Heart left ventricle (tissue), 13 donors: Measurements from ENCODE around the gene INPP5D.

Experiments
- CTCF ChIP-seq, 12 donors: fragments of 200-600 bp; sonication (generic) in 4 of 12; IDR thresholded peaks; one replicate each; pipeline versions ENCODE4 v1.5.0 to v1.8.0; 2018 to 2022; ENCODE audit warnings: antibody characterized with exemption in 12 of 12, mild to moderate bottlenecking in 5 of 12
- POLR2A ChIP-seq, 2 donors: fragments of 450-650 bp; IDR thresholded peaks; one replicate each; pipeline ENCODE4 v1.6.1; 2017; ENCODE audit warnings: antibody characterized with exemption in 2 of 2, mild to moderate bottlenecking in 2 of 2, moderate library complexity in 2 of 2
- donor health status: ischemic (EF 13 %, LVEDD 7.1; RV severe dilation, severe dysfunction).
- donor health status: DM: no; HTN: yes; CAD: no.
- donor health status: DM: no; HTN: no; CAD: no.
- donor health status: ischemic (EF 25% LVEDD 6.9; RV normal size, moderate dysfunction).
- donor health status: ischemic (EF 25% LVEDD 5.7; RV mildly dilated, moderate dysfunction).
- donor health status: ischemic (EF 35%, LVEDD 5.7; RV mildly dilated, moderate dysfunction).
- donor health status: nonischemic (EF 11% LVEDD 7.7; RV severe dilation, severe dysfunction).
- donor health status: DM: yes; HTN: yes; CAD: no.
- donor health status: PGD.
- donor health status: ischemic (EF 29% LVEDD 5.4; RV normal size, mild dysfunction).
- donor health status: nonischemic (EF 23%, LVEDD 6.1; RV moderate dilation, normal function).

GRCh38 chr2:233072838-233073237 lies 12.7 kb downstream of the INPP5D start:
- TF ChIP-seq CTCF (IDR thresholded peaks at IDR 0.05) (no peak), POLR2A (IDR thresholded peaks at IDR 0.05) (no peak)
